ENCODE results near the gene PATJ.
"Not testable (repeated sequence)": the region's sequence is repeated elsewhere in the genome, so short reads cannot be mapped to it uniquely, and the experiment has no call there.

PATJ gene, protein sequence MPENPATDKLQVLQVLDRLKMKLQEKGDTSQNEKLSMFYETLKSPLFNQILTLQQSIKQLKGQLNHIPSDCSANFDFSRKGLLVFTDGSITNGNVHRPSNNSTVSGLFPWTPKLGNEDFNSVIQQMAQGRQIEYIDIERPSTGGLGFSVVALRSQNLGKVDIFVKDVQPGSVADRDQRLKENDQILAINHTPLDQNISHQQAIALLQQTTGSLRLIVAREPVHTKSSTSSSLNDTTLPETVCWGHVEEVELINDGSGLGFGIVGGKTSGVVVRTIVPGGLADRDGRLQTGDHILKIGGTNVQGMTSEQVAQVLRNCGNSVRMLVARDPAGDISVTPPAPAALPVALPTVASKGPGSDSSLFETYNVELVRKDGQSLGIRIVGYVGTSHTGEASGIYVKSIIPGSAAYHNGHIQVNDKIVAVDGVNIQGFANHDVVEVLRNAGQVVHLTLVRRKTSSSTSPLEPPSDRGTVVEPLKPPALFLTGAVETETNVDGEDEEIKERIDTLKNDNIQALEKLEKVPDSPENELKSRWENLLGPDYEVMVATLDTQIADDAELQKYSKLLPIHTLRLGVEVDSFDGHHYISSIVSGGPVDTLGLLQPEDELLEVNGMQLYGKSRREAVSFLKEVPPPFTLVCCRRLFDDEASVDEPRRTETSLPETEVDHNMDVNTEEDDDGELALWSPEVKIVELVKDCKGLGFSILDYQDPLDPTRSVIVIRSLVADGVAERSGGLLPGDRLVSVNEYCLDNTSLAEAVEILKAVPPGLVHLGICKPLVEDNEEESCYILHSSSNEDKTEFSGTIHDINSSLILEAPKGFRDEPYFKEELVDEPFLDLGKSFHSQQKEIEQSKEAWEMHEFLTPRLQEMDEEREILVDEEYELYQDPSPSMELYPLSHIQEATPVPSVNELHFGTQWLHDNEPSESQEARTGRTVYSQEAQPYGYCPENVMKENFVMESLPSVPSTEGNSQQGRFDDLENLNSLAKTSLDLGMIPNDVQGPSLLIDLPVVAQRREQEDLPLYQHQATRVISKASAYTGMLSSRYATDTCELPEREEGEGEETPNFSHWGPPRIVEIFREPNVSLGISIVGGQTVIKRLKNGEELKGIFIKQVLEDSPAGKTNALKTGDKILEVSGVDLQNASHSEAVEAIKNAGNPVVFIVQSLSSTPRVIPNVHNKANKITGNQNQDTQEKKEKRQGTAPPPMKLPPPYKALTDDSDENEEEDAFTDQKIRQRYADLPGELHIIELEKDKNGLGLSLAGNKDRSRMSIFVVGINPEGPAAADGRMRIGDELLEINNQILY (N-terminal part only)

DNA sequence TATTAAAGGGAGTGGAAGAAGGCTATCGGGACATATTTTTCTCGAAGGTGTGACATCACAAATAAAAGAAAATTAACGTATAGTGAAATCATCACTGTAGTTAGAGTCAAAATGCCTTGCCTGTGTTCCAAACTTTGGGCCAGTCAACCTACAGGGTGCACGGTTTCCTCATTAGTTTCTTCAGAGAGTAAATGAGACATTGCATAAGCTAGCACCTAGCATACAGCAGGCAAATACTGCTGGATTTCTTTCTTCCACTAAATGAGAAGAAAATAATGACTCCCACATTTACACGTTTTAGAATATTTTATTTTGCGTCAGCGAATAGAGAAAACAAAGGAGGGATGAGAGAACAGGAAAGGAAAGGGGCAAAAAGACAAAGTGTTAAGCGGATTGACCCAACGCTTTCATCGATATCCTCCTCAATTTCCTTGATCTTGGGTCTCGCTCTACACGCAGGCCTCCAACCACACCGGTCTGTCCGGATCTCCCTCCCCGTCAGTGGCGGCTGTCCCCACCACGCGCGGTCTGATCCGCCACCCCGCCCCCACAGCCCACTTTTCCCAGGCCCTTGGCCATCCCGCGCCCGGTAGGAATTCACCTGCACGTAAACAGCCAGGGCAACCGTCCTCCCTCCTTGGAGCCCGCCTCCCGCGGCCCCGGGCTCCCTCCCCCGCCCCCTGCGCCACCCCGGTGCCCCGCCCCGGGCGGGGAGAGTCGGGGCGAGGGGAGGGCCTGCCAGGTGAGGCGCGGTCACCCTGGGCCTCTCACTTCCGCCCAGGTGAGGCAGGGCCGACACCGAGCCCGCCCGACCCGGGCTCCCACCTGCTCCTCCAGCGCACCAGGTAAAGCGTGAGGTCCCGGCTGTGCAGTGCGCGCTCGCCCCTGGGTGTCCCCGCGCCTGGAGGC, at the start of gene PATJ:
PATJ (plus strand) TSS at position 770 of the 909 bp plus-strand sequence. CDS start 20,413 bp downstream, outside the sequence.
- peak within 1 kb of the TSS; percentile 87 for H3K4me3 ChIP-seq (ENCODE audit: low read depth, low read length)

DNA sequence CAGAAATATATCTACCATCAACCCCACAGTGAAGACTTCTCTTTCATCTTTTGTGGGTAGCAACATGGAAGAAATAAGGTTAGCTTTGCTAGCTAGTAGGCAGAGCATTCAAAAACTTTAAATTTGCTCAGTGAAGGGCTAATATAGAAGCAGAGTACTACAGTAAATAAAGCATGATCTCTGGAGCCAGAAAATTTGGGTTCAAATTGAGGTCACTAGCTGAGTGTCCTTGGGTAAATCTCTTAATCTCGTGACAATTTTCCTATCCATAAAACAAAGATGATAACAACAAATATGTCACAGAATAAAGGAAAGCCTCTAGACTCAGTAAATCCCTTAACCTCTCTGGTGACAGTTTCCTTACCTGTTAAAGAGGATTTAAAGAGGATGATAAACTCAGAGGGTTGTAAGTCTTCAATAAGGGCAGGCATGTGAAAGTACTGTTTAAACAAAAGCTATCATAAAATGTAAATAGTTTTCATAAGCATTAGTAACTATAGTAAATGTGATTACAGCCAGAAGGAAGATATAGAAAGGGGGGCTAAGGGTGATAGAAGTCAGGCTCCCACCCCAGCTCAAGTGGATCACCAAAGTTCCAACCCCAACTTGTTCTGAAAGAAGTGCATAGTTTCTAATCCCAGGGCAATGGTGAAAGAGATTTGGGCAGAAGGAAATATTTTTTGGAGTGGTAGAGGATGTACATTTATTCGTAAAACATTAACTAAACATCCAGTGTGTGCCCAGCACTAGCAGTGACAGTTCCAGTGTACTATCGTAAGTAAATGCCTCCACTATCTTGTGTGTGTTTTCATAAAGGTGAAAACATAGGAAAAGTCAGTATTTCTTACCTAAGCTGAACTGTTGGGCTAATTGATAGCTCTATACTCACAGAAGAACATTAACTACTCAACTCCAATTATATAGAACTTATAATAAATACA, 42.1 kb upstream of the PATJ start:
- H3K4me3 ChIP-seq (ENCODE audit: low read depth, low read length) = no peak overlapping the region

DNA sequence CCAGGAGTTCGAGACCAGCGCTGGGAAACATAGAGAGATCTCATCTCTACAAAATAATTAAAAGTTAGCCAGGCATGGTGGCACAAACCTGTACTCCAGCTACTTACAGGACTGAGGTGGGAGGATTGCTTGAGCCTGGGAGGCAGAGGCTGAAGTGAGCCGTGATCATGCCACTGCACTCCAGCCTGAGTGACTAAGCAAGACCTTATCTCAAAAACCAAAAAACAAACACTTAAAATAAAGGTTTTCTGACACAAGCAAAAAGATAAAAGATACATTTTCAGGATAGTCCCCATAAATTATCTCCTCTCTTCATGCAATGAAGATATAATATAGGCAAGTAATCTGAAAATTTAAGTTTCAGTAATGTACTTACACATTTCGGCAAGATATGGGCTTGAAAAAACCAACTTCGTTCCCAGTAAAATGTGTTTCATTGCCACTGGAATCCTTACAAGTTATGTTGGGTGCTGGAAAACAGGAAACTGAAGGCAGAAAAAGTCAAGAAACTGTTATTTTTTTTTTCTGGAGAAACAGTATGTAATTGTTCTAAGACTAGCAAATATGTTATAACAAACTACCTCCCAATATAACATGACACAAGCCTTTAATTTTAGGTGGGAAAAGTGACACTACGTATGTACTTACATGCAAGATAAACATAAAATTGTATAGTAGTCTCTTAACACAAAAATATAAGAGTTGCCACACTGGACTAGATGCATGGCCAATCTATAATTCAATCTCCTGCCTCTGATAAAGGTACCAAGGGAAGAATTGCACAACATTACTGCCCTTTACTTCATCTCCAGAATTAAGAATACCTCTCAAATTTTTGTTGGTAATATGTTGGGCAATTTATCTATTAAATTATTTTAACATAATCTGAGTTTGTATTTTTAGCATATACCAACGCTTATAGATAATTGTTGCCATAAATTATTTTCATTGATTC, 33.0 kb upstream of the PATJ start:
- H3K4me3 ChIP-seq (ENCODE audit: low read depth, low read length) = no peak overlapping the region

DNA sequence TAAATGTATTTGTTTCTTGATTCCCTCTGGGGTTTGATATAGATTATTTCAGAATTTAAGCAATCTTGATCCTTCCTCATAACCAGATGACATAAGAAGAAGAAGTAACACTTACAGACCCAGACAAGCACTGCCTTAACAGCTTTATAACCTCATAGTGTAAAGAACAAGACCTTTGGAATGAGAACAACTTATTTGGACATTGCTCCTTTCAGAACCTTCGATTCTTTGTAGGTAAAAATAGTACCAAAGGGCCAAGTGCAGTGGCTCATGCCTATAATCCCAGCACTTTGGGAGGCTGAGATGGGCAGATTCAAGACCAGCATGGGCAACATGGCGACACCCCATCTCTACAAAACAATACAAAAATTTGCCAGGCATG, 32.4 kb upstream of the PATJ start:
- H3K4me3 ChIP-seq (ENCODE audit: low read depth, low read length) = no peak overlapping the region

DNA sequence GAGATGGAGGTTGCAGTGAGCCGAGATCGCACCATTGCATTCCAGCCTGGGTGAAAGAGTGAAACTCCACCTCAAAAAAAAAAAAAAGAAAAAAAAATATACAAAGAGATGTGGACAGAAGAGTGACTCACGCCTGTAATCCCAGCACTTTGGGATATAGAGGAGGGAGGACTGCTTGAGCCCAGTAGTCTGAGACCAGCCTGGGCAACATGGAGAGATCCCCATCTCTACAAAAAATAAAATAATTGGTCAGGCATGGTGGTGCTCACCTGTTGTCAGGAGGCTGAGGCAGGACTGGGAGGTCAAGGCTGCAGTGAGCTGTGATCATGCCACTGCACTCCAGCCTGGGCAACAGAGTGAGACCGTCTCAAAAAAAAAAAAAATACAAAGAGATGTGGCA, 31.0 kb upstream of the PATJ start:
- not testable (repeated sequence) for H3K4me3 ChIP-seq (ENCODE audit: low read depth, low read length)

DNA sequence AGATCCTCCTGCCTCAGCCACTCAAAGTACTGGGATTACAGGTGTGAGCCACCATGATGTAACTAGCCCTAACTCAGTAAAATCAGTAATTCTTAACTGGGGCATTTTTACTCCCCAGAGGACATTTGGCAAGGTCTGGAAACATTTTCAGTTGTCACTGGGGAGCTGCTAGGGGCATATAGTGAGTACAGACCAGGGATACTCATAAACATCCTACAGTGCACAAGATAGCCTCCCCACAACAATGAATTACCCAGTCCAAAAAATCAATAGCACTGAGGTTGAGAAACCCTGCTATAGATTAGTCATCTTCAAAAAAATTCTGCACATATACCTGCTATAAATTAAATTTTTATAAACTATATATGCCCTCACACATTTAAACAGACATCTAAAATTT, 30.3 kb upstream of the PATJ start:
- no peak overlapping the region for H3K4me3 ChIP-seq (ENCODE audit: low read depth, low read length)

DNA sequence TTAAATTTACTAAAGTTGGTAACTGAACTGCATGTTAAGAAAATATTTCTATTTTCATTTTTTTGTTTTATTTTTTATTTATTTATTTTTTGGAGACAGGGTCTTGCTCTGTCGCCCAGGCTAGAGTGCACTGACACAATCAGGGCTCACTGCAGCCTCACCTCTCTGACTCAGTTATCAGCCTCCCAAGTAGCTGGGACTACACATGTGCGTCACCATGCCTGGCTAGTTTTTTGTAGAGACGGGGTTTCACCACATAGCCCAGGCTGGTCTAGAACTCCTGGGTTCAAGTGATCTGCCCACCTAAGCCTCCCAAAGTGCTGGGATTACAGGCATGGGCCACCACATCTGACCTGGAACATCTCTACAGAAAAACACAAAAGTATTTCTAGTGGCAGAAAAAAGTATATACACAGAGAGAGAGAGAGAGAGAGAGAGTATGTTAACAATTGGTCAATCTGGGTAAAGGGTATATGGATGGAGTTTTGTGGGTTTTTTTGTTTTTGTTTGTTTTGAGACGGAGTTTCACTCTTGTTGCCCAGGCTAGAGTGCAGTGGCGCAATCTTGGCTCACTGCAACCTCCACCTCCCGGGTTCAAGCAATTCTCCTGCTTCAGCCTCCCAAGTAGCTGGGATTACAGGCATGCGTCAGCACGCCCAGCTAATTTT, 23.1 kb upstream of the PATJ start:
- not testable (repeated sequence) for H3K4me3 ChIP-seq (ENCODE audit: low read depth, low read length)

DNA sequence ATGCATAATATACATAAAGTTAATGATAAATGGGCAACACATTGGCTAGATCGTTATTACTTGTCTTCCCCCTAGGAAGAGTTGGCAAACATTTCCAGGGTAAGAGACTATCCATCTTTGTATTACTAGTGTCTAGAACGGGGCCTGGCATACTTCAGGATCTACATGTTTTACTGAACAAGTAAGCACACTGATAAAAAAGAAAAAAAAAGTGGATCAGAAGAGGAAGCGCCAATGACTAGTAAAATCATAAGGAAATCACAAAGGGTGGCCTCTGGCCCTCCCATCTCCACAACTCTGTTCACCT, 17.8 kb upstream of the PATJ start:
- H3K4me3 ChIP-seq (ENCODE audit: low read depth, low read length) = peak overlapping the region; percentile 99

DNA sequence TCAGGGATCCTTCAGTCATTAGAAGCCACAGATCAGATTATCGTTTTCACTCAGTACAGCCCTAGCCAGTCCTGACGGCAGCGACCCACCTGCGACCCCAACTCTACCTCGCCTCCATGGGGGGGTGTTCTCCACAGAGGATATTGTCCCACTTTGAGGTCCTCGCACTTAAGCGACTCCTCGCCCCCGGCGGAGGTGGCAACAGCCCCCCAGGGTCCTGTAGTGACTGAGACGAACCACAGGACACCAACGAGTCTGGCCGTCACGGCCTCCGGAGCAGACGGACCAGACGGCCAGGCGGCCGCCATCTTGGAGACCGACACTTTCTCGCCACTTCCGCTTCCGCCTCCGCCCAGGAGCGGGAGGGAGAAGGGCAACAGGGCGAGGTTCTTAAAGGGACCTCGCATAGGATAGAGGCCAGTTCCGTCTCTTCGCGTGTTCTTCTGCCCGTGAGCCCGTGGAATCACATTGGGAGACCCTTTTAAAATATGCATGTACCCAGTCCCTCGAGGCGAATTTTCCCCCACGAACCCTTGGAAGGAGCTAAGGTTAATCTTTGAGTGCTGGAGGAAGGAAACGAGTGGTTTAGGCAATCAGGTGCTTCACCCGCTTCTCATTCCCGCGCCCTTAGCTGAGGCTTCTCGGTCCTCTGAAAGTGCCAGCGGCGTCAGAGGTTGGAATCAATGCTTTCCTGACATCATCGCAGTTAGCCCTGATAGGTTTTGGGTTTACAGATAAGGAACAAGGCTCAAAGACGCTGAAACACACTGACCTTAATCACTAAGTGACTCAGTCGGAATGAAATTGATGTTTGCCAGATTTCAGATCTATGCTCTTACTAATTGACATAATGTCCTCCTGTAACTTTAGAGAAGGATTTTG, 17.2 kb upstream of the PATJ start, which contains the start of gene TM2D1:
TM2D1 (minus strand) TSS at position 329 of the 882 bp plus-strand sequence; CDS start at position 308, 21 bp downstream.
- H3K4me3 ChIP-seq (ENCODE audit: low read depth, low read length) = peak within 1 kb of the TSS; percentile 99

DNA sequence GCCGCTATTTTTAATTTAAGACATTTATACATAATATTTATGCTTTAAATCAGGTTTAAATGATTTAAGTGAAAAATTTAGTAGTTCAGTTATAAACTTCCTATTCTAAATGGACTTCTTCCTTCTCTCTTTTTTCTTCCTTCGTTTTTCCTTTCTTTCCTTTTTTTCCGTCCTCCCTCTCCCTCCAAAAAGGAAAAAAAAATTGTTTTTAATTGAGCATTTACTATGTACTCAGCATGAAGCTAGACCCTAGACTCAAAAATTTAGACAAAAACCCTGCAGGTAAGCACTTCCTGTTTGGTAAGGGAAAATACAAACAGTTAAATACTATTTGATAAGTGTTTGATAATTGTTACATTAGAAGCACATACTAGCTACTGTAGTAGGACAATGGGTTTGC, 14.7 kb upstream of the PATJ start:
- no peak overlapping the region for H3K4me3 ChIP-seq (ENCODE audit: low read depth, low read length)

DNA sequence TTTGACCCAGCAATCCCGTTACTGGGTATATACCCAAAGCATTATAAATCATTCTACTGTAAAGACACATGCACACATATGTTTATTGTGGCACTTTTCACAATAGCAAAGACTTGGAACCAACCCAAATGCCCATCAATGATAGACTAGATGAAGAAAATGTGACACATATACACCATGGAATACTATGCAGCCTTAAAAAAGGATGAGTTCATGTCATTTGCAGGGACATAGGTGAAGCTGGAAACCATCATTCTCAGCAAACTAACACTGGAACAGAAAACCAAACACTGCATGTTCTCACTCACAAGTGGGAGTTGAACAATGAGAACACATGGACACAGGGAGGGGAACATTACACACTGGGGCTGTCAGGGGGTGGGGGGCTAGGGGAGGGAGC, 11.6 kb upstream of the PATJ start:
- H3K4me3 ChIP-seq (ENCODE audit: low read depth, low read length) = not testable (repeated sequence)

DNA sequence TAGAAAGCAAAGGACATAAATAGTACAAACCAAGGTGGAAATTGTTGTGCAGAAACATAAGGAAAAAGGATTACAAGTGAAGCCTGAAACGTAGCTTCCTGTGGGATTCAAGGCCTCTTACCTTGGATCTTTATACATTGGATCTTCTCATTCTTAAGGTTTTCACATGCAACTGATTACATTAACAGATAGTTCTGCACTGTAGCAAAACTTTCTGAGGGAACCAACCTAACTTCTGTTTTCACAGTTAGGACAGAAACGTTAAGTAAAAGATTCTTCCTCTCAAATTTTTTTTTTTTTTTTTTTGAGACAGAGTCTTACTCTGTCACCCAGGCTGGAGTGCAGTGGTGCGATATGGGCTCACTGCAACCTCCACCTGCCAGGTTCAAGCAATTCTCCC, 9.6 kb upstream of the PATJ start:
- no peak overlapping the region for H3K4me3 ChIP-seq (ENCODE audit: low read depth, low read length)

DNA sequence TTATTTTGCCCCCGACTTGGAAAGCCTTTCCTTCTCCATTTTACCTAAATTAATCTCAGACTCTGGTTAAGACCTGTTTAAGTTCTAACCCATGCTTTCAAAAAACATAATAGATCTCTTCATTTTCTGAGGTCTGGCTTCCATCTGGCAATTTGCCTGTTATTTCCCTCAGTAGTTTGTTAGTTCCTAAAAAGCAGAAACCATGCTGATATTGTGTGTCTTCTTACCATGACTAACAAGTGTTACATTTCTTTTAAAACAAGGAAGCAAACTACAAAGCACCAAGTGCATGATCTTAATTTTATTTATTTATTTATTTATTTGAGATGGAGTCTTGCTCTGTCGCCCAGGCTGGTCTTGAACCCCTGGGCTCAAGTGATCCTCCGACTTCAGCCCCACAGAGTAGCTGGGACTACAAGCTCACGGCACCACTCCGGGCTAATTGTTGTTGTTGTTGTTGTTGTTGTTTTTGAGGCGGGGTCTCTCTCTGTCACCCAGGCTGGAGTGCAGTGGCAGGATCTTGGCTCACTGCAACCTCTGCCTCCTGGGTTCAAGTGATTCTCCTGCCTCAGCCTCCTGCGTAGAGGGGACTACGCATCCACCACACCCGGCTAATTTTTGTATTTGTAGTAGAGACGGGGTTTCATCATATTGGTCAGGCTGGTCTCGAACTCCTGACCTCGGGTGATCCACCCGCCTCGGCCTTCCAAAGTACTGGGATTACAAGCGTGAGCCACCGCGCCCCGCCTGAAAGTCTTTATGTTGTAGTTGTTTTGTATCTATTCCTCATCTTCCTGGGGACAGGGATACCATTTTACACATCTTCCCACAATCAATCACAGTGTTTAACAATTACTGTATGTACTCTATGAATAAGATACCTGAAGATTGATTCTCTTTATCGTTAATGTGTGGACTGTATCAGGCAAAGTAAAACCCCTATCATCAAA, 1.3 kb upstream of the PATJ start:
- H3K4me3 ChIP-seq (ENCODE audit: low read depth, low read length) = peak overlapping the region; percentile 87

DNA sequence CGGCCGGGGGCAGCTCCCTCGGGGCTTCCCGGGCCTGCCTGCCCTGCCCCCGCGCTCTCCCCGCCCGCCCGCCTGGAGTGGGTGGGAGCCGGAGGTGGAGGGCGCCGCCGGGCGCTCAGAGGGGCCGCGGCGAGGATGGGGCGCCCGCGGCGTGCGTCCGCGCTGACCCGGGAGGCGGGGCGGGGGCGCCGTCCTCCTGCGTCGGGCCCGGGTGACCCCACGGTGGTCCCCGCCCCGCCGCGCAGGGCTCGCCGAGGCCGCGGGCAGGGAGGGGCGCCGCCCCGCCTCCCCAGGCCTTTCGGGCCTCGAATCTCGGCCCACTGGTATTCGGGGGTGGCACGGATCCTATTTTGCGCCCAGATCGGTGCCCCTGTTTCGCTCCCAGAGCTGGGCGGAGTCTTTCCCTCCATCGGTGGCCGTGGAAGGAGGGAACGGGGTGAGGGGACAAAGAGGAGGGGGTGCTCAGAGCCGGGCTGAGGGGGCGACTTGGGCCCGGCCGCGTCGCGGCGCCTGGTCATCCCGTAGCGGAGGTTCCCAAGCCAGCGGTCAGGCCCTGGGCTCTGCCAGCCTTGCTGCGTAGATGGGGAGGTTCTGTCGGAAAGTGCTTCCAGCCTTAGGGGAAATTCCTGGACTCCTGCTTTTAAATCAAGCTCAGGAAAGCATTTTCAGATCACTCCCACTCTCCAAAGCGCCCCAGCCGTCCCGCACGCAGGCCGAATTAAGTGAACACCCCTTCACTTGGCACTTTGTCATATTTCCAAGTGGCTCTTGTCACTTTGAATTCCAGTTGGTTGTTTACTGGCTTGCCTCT, 545 bp downstream of the PATJ start:
- peak overlapping the region; percentile 87 for H3K4me3 ChIP-seq (ENCODE audit: low read depth, low read length)

DNA sequence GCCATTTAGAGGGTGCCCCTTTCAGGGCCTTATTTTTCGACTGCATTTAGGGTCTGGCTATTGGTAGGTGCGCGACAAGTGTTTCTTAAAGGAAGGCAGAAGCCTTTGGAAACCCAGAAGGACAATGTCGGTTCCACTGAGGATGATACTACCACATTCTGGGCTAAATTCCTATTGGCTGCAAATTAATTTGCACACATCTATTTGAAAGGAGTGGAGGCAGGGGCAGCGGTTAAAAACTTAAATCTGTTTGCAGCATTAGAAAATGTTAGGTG, 1.1 kb downstream of the PATJ start:
- H3K4me3 ChIP-seq (ENCODE audit: low read depth, low read length) = peak overlapping the region; percentile 87
